ENCODE data around the gene C16orf74.

C16orf74 gene

GRCh38 chr16:85759631-85760419 lies 8.9 kb upstream of the C16orf74 start:
- H3K4me1 ChIP-seq (ENCODE audit: control insufficient read depth in 1 of 2, insufficient read depth in 1 of 2, low read depth in 1 of 2, low read length in 1 of 2), result peaks cover 51 to 53% of the 10 kb centered on the region in 2 experiments
- H3K27ac ChIP-seq, result peak overlapping the region; percentile 86
- H3K9me3 ChIP-seq, result no peaks in the 10 kb centered on the region
- peaks cover under 1% of the 10 kb centered on the region for H3K36me3 ChIP-seq
- H3K27me3 ChIP-seq, result no peaks in the 10 kb centered on the region
- peak overlapping the region; percentile 76 to 79 for H3K4me3 ChIP-seq (ENCODE audit: low read depth in 1 of 2, low read length in 1 of 2)
- TF ChIP-seq CTCF (IDR thresholded peaks at IDR 0.05), result peak; percentile 85

- H3K27ac ChIP-seq, result peak overlapping the region; percentile 86
- no peaks in the 10 kb centered on the region for H3K9me3 ChIP-seq
- H3K27me3 ChIP-seq, result no peaks in the 10 kb centered on the region
- peaks cover 51 to 53% of the 10 kb centered on the region in 2 experiments for H3K4me1 ChIP-seq (ENCODE audit: control insufficient read depth in 1 of 2, insufficient read depth in 1 of 2, low read depth in 1 of 2, low read length in 1 of 2)
- H3K4me3 ChIP-seq (ENCODE audit: low read depth in 1 of 2, low read length in 1 of 2), result peak overlapping the region; percentile 76 to 79
- H3K36me3 ChIP-seq, result no peaks in the 10 kb centered on the region
- no peak for TF ChIP-seq CTCF (IDR thresholded peaks at IDR 0.05)
These were observed 8.2 kb upstream of the C16orf74 start for GRCh38 chr16:85759136-85759535.

GRCh38 chr16:85757341-85757822 lies 6.5 kb upstream of the C16orf74 start:
- no peak overlapping the region for H3K27ac ChIP-seq
- no peaks in the 10 kb centered on the region for H3K9me3 ChIP-seq
- no peak for TF ChIP-seq CTCF (IDR thresholded peaks at IDR 0.05)
- H3K4me3 ChIP-seq (ENCODE audit: low read depth in 1 of 2, low read length in 1 of 2), result no peak overlapping the region
- peaks cover 46 to 47% of the 10 kb centered on the region in 2 experiments for H3K4me1 ChIP-seq (ENCODE audit: control insufficient read depth in 1 of 2, insufficient read depth in 1 of 2, low read depth in 1 of 2, low read length in 1 of 2)
- peaks cover 5% of the 10 kb centered on the region for H3K27me3 ChIP-seq
- H3K36me3 ChIP-seq, result no peaks in the 10 kb centered on the region

GRCh38 chr16:85755929-85756768 lies 5.3 kb upstream of the C16orf74 start:
- peaks cover 17% of the 10 kb centered on the region for H3K27me3 ChIP-seq
- no peak for TF ChIP-seq CTCF (IDR thresholded peaks at IDR 0.05)
- no peak overlapping the region for H3K27ac ChIP-seq
- H3K4me1 ChIP-seq (ENCODE audit: control insufficient read depth in 1 of 2, insufficient read depth in 1 of 2, low read depth in 1 of 2, low read length in 1 of 2), result peaks cover 43 to 44% of the 10 kb centered on the region in 2 experiments
- no peak overlapping the region for H3K4me3 ChIP-seq (ENCODE audit: low read depth in 1 of 2, low read length in 1 of 2)
- no peaks in the 10 kb centered on the region for H3K9me3 ChIP-seq
- H3K36me3 ChIP-seq, result no peaks in the 10 kb centered on the region

GRCh38 chr16:85754413-85754812 lies 3.5 kb upstream of the C16orf74 start:
- no peak for TF ChIP-seq CTCF (IDR thresholded peaks at IDR 0.05)
- Histone ChIP-seq H3K27me3 (peaks cover 29% of the 10 kb centered on the region), H3K27ac (no peak overlapping the region), H3K4me3 (ENCODE audit: low read depth in 1 of 2, low read length in 1 of 2) (no peak overlapping the region), H3K4me1 (ENCODE audit: control insufficient read depth in 1 of 2, insufficient read depth in 1 of 2, low read depth in 1 of 2, low read length in 1 of 2) (peaks cover 35 to 38% of the 10 kb centered on the region in 2 experiments), H3K36me3 (no peaks in the 10 kb centered on the region), H3K9me3 (no peaks in the 10 kb centered on the region)

All from neutrophil (primary cell).